PC-9 (cell line): Measurements from ENCODE around the gene AK8. TPM values are rescaled to one million over a fixed set of nuclear protein-coding genes. Genes with fewer than 3 reads are reported as not detected.

Source experiments
- BruUV-seq: library from RNA; stranded (reverse); fragments of 400-500 nt; replicated peaks from 2 replicates; lab custom pipeline; 2021; lab: Mats Ljungman, UMichigan
- CTCF ChIA-PET: fragments of 300-600 bp; sonication (Branson Sonifier 250); formaldehyde crosslinking; loops from one replicate; lab custom pipeline; 2022; ENCODE audit warnings: antibody characterized with exemption; lab: Charles Lee
- POLR2A ChIA-PET: fragments of 300-600 bp; sonication (Branson Sonifier 250); formaldehyde crosslinking; loops from one replicate; lab custom pipeline; 2022; ENCODE audit warnings: antibody characterized with exemption; ENCODE audit not compliant: unreplicated experiment; lab: Charles Lee
- DNase-seq, 2 experiments: peaks; one replicate each; pipeline versions ENCODE4 v3.0.0 to v3.0.0-alpha.2; 2015 to 2022; ENCODE audit warnings: mixed read lengths in 1 of 2
- H2AFZ ChIP-seq: fragments of 200-600 bp; sonication (generic); 2 replicates; pipeline ENCODE4 v1.8.1; 2017; ENCODE audit warnings: antibody characterized with exemption
- H3F3A ChIP-seq: fragments of 200-600 bp; sonication (generic); 2 replicates; pipeline ENCODE4 v1.8.1; 2017; ENCODE audit warnings: antibody characterized with exemption, mild to moderate bottlenecking, low read depth; ENCODE audit not compliant: insufficient read depth
- H3K27ac ChIP-seq: fragments of 200-600 bp; sonication (generic); 2 replicates; pipeline ENCODE4 v1.6.1; 2016; ENCODE audit warnings: mixed run types
- H3K27me3 ChIP-seq: fragments of 200-600 bp; sonication (generic); 2 replicates; pipeline ENCODE4 v1.6.1; 2016; ENCODE audit warnings: low read depth, mixed run types; ENCODE audit not compliant: insufficient read depth
- H3K36me3 ChIP-seq: fragments of 200-600 bp; sonication (generic); 2 replicates; pipeline ENCODE4 v1.6.1; 2016; ENCODE audit warnings: low read depth, mixed run types
- H3K4me1 ChIP-seq: fragments of 200-600 bp; sonication (generic); replicated peaks from 2 replicates; pipeline ENCODE4 v1.6.1; 2016; ENCODE audit warnings: mixed run types; ENCODE audit not compliant: insufficient read depth
- H3K4me2 ChIP-seq: fragments of 200-600 bp; sonication (generic); 2 replicates; pipeline ENCODE4 v1.6.1; 2017; ENCODE audit warnings: mixed run types
- H3K4me3 ChIP-seq: fragments of 200-600 bp; sonication (generic); 2 replicates; pipeline ENCODE4 v1.6.1; 2016; ENCODE audit warnings: mixed run types
- H3K79me2 ChIP-seq: fragments of 200-600 bp; sonication (generic); 2 replicates; pipeline ENCODE4 v1.6.1; 2017; ENCODE audit warnings: low read depth, mixed run types
- H3K9me2 ChIP-seq: fragments of 200-600 bp; sonication (generic); 2 replicates; pipeline ENCODE4 v1.8.1; 2017; ENCODE audit warnings: mild to moderate bottlenecking; ENCODE audit not compliant: insufficient read depth
- H3K9me3 ChIP-seq: fragments of 200-600 bp; sonication (generic); 2 replicates; pipeline ENCODE4 v1.8.1; 2016; ENCODE audit warnings: low read depth; ENCODE audit not compliant: insufficient read depth
- H4K20me1 ChIP-seq: fragments of 200-600 bp; sonication (generic); 2 replicates; pipeline ENCODE4 v1.8.1; 2017; ENCODE audit not compliant: insufficient read depth
- EZH2 ChIP-seq: fragments of 200-600 bp; sonication (generic); IDR thresholded peaks from 2 replicates; pipeline ENCODE4 v1.8.0; 2017; ENCODE audit warnings: antibody characterized with exemption, low read depth
- intact Hi-C: fragments of 100-400 bp; cut with micrococcal nuclease; formaldehyde crosslinking; loops from one replicate; pipeline ENCODE4 v1.10.0; 2022; ENCODE audit not compliant: unreplicated experiment
- total RNA-seq: library from RNA; stranded (reverse); gene quantifications from 2 replicates; pipeline ENCODE4 v1.2.3, GENCODE V29; 2021
- TF ChIP-seq, protein P1 (sequence below): fragments of 200-600 bp; sonication (generic); conservative IDR thresholded peaks from 2 replicates; pipeline ENCODE4 v1.6.1; 2017; ENCODE audit warnings: mixed run types, antibody characterized with exemption, mild to moderate bottlenecking, moderate library complexity

AK8 gene
- total RNA-seq, 1 experiment from 2014 or later = 7.2 TPM

DNA sequence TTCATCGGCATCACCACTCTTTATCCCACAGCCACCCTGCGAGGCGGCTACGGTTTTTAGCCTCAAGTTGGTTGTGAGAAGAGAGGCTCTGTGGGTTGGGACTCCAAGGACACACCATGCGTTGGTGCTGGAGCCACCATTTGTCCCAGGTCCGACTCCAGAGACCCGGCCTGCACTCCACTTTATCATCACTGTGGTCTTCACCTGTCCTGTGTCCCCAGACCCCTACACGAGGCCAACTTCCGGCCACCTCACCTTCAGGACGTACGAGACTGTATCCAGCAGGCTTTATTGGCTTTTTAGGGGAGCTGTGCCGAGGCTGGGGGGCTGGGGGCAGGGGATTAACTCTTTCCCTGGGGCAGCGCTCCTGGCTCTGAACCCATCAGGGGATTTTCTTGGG is 152.8 kb downstream of the AK8 start:
- Histone ChIP-seq H3K4me3 (no peak overlapping the region), H3F3A (no peaks in the 10 kb centered on the region), H3K4me1 (0 out of 2 replicates have a peak, but pooled peaks cover 3% of the 10 kb centered on the region), H4K20me1 (no peaks in the 10 kb centered on the region), H3K27me3 (peaks cover 76% of the 10 kb centered on the region), H3K9me2 (no peaks in the 10 kb centered on the region), H2AFZ (no peak overlapping the region), H3K9me3 (no peaks in the 10 kb centered on the region), H3K4me2 (no peak overlapping the region), H3K27ac (no peak overlapping the region), H3K79me2 (no peaks in the 10 kb centered on the region), H3K36me3 (no peaks in the 10 kb centered on the region)
- ChIA-PET CTCF (no interaction called here), POLR2A (interaction anchor here (0.6 kb wide), 1 partner anchor 171 kb away, joined by 3 read pairs; no protein-coding TSS in a partner anchor)
- no peak for TF ChIP-seq EZH2
- intact Hi-C loops = no loop called here
- DNase-seq = no peak
- BruUV-seq = no TSS peak

DNA sequence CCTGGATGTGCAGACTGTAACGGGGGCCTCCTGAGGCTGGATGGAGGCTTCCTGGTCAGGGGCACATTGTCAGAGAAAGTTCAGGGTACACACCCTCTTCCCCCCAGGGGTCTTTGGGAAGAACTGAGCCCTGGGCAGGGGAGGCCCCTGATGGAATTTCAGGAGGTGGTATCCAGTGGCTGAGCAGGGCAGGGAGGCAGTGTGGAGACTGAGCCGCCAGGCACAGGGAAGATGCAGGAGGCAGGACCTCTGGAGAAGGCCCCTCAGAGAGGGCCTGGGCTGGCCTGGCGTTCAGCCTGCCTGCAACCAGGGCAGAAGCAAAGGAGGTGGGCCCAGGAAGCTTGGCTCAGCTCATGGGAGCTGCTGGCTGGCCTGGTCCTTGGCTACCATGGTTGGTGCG is 154.3 kb downstream of the AK8 start:
- Histone ChIP-seq H3K27me3 (peaks cover 89% of the 10 kb centered on the region), H3F3A (no peaks in the 10 kb centered on the region), H3K9me2 (no peaks in the 10 kb centered on the region), H3K79me2 (no peaks in the 10 kb centered on the region), H3K4me3 (no peak overlapping the region), H3K36me3 (no peaks in the 10 kb centered on the region), H3K27ac (no peak overlapping the region), H4K20me1 (no peaks in the 10 kb centered on the region), H2AFZ (no peak overlapping the region), H3K9me3 (no peaks in the 10 kb centered on the region), H3K4me1 (no peaks in the 10 kb centered on the region), H3K4me2 (no peak overlapping the region)
- no peak for DNase-seq
- POLR2A ChIA-PET = no interaction called here
- intact Hi-C loops = no loop called here
- no TSS peak for BruUV-seq
- CTCF ChIA-PET = no interaction called here
- TF ChIP-seq, protein P1, sequence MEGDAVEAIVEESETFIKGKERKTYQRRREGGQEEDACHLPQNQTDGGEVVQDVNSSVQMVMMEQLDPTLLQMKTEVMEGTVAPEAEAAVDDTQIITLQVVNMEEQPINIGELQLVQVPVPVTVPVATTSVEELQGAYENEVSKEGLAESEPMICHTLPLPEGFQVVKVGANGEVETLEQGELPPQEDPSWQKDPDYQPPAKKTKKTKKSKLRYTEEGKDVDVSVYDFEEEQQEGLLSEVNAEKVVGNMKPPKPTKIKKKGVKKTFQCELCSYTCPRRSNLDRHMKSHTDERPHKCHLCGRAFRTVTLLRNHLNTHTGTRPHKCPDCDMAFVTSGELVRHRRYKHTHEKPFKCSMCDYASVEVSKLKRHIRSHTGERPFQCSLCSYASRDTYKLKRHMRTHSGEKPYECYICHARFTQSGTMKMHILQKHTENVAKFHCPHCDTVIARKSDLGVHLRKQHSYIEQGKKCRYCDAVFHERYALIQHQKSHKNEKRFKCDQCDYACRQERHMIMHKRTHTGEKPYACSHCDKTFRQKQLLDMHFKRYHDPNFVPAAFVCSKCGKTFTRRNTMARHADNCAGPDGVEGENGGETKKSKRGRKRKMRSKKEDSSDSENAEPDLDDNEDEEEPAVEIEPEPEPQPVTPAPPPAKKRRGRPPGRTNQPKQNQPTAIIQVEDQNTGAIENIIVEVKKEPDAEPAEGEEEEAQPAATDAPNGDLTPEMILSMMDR = no peak
- TF ChIP-seq EZH2 = no peak

DNA sequence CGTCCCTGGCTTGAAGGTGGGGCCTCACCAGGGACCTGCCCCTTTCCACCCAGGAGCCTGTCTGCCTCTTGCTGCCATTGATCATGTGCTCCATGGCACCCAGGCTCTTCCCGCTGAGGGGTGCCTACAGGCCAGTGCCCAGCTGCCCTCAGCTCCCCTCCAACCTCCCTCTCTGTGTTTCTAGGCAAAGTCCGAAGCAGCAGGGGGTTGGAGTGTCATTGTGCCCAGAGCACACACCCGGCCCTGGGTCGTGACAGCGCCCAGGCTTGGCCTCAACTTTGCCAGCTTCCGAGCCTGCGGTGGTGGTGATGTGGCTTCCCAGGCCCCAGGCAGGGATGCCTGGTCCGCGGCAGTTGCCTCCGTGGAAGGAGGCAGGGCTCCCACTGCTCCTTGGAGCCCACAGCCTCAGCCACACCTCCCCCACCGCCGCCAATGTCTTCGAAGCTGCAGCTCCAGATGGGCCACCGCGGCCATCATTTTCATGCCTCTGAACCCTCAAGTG is 155.5 kb downstream of the AK8 start:
- no peaks in the 10 kb centered on the region for H3K79me2 ChIP-seq
- POLR2A ChIA-PET = no interaction called here

More for the DNA sequence above, 155.5 kb downstream of the AK8 start:
- Histone ChIP-seq H3K27me3 (peaks cover 93% of the 10 kb centered on the region), H3F3A (no peaks in the 10 kb centered on the region), H3K4me1 (no peaks in the 10 kb centered on the region), H3K9me3 (no peaks in the 10 kb centered on the region), H3K9me2 (no peaks in the 10 kb centered on the region), H3K4me3 (no peak overlapping the region), H3K4me2 (no peak overlapping the region), H4K20me1 (no peaks in the 10 kb centered on the region), H3K27ac (no peak overlapping the region), H3K36me3 (no peaks in the 10 kb centered on the region), H2AFZ (no peak overlapping the region)
- no peak for TF ChIP-seq EZH2
- TF ChIP-seq, protein P1 = no peak
- intact Hi-C loops = no loop called here
- BruUV-seq = no TSS peak
- CTCF ChIA-PET = no interaction called here
- no peak for DNase-seq
